ENCODE data around the gene RNH1.

The RNH1 gene

GRCh38 chr11:548700-549603, 41.9 kb upstream of the RNH1 start:
- no peaks in the 10 kb centered on the region for H3K27me3 ChIP-seq (replicated peaks)
- in situ Hi-C loops (cut with HindIII; ENCODE audit: low pct_ligation_motif_present, low sequenced_read_pairs): no loop called here
- DNase-seq: no peak

GRCh38 chr11:545171-545570, 38.1 kb upstream of the RNH1 start:
- Histone ChIP-seq H3K4me3 (ENCODE audit: low read depth, low read length) (no peak overlapping the region), H3K36me3 (replicated peaks) (no peaks in the 10 kb centered on the region), H3K27ac (no peak overlapping the region), H3K27me3 (replicated peaks) (no peaks in the 10 kb centered on the region)
- no peak for DNase-seq
- TF ChIP-seq, protein P1, sequence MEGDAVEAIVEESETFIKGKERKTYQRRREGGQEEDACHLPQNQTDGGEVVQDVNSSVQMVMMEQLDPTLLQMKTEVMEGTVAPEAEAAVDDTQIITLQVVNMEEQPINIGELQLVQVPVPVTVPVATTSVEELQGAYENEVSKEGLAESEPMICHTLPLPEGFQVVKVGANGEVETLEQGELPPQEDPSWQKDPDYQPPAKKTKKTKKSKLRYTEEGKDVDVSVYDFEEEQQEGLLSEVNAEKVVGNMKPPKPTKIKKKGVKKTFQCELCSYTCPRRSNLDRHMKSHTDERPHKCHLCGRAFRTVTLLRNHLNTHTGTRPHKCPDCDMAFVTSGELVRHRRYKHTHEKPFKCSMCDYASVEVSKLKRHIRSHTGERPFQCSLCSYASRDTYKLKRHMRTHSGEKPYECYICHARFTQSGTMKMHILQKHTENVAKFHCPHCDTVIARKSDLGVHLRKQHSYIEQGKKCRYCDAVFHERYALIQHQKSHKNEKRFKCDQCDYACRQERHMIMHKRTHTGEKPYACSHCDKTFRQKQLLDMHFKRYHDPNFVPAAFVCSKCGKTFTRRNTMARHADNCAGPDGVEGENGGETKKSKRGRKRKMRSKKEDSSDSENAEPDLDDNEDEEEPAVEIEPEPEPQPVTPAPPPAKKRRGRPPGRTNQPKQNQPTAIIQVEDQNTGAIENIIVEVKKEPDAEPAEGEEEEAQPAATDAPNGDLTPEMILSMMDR (IDR thresholded peaks at IDR 0.05; ENCODE audit: low read depth, low read length, missing control alignments): no peak
- in situ Hi-C loops (cut with HindIII; ENCODE audit: low pct_ligation_motif_present, low sequenced_read_pairs): no loop called here

More at GRCh38 chr11:548700-549603, 41.9 kb upstream of the RNH1 start:
- no peak overlapping the region for H3K4me3 ChIP-seq (ENCODE audit: low read depth, low read length)
- no peak overlapping the region for H3K27ac ChIP-seq
- TF ChIP-seq, protein P1 (IDR thresholded peaks at IDR 0.05; ENCODE audit: low read depth, low read length, missing control alignments): no peak
- H3K36me3 ChIP-seq (replicated peaks): no peaks in the 10 kb centered on the region

DNA sequence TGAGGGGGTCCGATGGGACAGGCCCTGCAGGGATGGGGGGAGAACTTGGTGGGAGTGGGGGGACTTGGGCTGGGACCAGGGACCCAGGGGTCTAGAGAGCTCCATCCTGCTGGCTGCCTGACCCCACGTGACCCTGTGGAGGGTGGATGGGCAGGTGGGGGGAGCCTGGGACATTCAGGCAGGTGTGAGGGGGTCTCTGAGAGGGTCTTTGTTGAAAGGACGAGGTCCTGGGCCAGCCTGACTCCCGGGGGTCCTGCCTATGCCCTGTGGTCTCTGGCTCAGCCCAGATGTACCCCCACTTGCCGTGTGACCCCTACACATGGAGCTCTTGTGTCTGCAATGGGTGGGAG, 37.8 kb upstream of the RNH1 start:
- TF ChIP-seq, protein P1 (IDR thresholded peaks at IDR 0.05; ENCODE audit: low read depth, low read length, missing control alignments): no peak
- Histone ChIP-seq H3K36me3 (replicated peaks) (no peaks in the 10 kb centered on the region), H3K4me3 (ENCODE audit: low read depth, low read length) (no peak overlapping the region), H3K27ac (no peak overlapping the region), H3K27me3 (replicated peaks) (no peaks in the 10 kb centered on the region)
- in situ Hi-C loops (cut with HindIII; ENCODE audit: low pct_ligation_motif_present, low sequenced_read_pairs): no loop called here
- DNase-seq: no peak

DNA sequence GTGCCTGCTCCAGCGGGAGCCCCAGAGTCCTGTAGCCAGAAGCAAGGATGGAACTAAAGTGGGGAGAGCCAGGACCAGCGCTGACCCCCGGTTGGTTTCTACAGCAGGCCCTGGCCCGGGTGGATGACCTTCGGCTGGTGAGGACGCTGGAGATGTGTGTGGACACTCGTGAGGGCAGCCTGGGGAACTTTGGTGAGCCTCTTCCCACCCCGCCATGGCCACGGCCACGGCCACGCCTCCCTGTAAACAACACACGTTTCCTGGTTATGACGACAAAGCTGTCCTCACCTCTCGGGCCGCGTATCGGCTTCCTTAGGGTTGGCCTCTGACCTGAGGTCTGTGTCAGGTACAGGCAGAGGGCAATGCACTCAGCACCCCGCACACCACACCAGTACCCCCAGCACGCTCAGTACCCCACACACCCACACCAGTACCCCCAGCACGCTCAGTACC, 34.4 kb upstream of the RNH1 start:
- no peak for DNase-seq
- TF ChIP-seq, protein P1 (IDR thresholded peaks at IDR 0.05; ENCODE audit: low read depth, low read length, missing control alignments): no peak
- in situ Hi-C loops (cut with HindIII; ENCODE audit: low pct_ligation_motif_present, low sequenced_read_pairs): no loop called here

DNA sequence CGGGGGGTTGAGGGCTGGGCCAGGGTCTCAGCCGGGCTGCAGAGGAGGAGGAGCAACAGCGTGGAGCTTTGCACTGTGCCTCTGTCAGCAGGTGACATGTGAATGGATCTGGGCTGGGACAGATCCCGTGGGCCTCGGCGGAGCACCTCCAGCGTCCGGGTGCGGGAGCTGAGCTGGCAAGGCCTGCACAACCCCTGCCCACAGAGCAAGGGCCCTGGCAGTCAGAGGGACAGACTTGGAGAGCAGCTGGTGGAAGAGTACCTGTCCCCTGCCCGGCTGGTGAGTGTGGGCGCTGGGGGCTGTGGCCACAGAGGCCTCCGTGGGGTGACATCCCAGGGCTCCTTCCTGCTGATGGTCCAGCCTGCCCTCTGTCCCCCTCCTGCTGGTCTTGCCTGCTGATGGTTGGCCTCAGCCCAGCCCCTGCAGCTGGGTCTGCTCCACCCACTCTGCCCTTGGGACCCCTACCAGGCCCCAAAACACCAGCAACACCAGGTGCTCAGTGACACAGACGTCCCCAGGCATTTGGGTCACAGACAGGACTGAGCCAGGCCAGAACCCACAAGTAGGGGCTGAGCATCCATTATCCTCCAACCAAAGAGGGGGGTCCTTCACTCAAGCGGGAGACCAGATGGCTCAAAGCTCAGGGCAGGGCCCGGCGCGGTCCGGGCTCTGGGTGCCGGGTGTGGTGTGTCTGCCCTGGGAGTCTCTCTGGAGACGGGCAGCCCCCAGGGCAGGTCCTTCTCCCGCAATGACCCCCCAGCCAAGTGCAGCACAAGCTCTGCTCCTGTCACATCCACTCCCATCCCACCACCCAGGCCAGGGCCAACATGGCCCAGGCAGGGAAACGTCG, 33.8 kb upstream of the RNH1 start:
- Histone ChIP-seq H3K36me3 (replicated peaks) (no peaks in the 10 kb centered on the region), H3K4me3 (ENCODE audit: low read depth, low read length) (no peak overlapping the region), H3K27ac (no peak overlapping the region), H3K27me3 (replicated peaks) (no peaks in the 10 kb centered on the region)
- TF ChIP-seq, protein P1 (IDR thresholded peaks at IDR 0.05; ENCODE audit: low read depth, low read length, missing control alignments): no peak
- no peak for DNase-seq
- in situ Hi-C loops (cut with HindIII; ENCODE audit: low pct_ligation_motif_present, low sequenced_read_pairs): no loop called here

More for the DNA sequence above, 34.4 kb upstream of the RNH1 start:
- Histone ChIP-seq H3K4me3 (ENCODE audit: low read depth, low read length) (no peak overlapping the region), H3K27ac (no peak overlapping the region), H3K36me3 (replicated peaks) (no peaks in the 10 kb centered on the region), H3K27me3 (replicated peaks) (no peaks in the 10 kb centered on the region)

Data from brain microvascular endothelial cell (primary cell).